Type B pancreatic cell (in vitro differentiated cells): ENCODE measurements around the gene KIF26A. TPM values are rescaled to one million over a fixed set of nuclear protein-coding genes. Genes with fewer than 3 reads are reported as not detected.

ENCODE experiments used
- DNase-seq: peaks from one replicate; pipeline ENCODE4 v3.0.0; 2021; ENCODE audit warnings: mixed read lengths; ENCODE audit not compliant: unreplicated experiment; ENCODE audit errors: extremely low spot score
- H3K27ac Mint-ChIP-seq: 2 replicates; pipeline ENCODE4 v1.8.0; 2021; ENCODE audit warnings: mild to moderate bottlenecking, mixed read lengths
- H3K27me3 Mint-ChIP-seq: 2 replicates; pipeline ENCODE4 v1.8.0; 2021; ENCODE audit warnings: mixed read lengths
- H3K36me3 Mint-ChIP-seq: 2 replicates; pipeline ENCODE4 v1.8.0; 2021; ENCODE audit warnings: mixed read lengths
- H3K4me1 Mint-ChIP-seq: one replicate; pipeline ENCODE4 v1.8.0; 2021; ENCODE audit warnings: mixed read lengths; ENCODE audit not compliant: unreplicated experiment
- H3K4me3 Mint-ChIP-seq: 2 replicates; pipeline ENCODE4 v1.8.0; 2021; ENCODE audit warnings: mild to moderate bottlenecking, mixed read lengths
- H3K9me3 Mint-ChIP-seq: 2 replicates; pipeline ENCODE4 v1.8.0; 2021; ENCODE audit warnings: mixed read lengths
- total RNA-seq: library from RNA; stranded (reverse); gene quantifications from 2 replicates; pipeline ENCODE4 v1.2.1, GENCODE V29; 2021; ENCODE audit warnings: low replicate concordance
- TF ChIP-seq, protein P1 (sequence below): fragments of 200-600 bp; sonication (generic); conservative IDR thresholded peaks from 2 replicates; pipeline ENCODE4 v1.5.0; 2021; ENCODE audit warnings: antibody characterized with exemption, mild to moderate bottlenecking

KIF26A gene
- total RNA-seq, 1 donor from 2014 or later = 23.4 TPM

DNA sequence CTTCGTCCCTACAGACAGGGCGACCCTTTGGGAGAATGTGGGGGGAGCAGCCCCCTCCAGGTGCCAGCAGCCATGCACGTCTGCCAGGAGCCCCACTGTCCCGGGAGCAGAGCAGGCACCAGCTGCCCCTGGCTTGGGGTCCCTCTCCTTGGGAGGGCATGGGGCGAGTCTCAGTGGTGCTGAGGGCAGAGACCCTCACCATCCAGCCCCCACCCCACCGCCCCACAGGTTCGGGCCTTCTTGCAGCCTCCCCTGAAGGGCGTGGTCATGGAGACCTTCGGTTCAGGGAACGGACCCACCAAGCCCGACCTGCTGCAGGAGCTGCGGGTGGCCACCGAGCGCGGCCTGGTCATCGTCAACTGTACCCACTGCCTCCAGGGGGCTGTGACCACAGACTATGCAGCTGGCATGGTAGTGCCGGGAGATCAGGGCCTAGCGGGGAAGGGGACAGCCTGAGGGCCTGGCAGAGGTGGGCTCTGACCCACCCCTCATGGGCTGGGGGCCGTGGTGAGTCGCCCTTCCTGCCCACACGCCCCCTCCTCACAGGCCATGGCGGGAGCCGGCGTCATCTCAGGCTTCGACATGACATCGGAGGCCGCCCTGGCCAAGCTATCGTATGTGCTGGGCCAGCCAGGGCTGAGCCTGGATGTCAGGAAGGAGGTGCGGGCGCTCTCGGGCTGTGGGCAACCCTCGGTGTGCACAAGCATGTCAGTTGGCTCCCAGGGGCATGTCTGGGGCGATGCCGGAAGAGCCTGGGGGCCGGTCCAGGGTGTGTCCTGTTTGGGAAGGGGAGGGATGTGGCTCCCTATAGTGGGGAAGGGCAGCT is 34.1 kb upstream of the KIF26A start:
- no peak for DNase-seq
- TF ChIP-seq, protein P1, sequence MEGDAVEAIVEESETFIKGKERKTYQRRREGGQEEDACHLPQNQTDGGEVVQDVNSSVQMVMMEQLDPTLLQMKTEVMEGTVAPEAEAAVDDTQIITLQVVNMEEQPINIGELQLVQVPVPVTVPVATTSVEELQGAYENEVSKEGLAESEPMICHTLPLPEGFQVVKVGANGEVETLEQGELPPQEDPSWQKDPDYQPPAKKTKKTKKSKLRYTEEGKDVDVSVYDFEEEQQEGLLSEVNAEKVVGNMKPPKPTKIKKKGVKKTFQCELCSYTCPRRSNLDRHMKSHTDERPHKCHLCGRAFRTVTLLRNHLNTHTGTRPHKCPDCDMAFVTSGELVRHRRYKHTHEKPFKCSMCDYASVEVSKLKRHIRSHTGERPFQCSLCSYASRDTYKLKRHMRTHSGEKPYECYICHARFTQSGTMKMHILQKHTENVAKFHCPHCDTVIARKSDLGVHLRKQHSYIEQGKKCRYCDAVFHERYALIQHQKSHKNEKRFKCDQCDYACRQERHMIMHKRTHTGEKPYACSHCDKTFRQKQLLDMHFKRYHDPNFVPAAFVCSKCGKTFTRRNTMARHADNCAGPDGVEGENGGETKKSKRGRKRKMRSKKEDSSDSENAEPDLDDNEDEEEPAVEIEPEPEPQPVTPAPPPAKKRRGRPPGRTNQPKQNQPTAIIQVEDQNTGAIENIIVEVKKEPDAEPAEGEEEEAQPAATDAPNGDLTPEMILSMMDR = no peak
- H3K9me3 Mint-ChIP-seq = no peaks in the 10 kb centered on the region
- no peak overlapping the region for H3K27ac Mint-ChIP-seq
- H3K36me3 Mint-ChIP-seq = no peaks in the 10 kb centered on the region
- H3K4me3 Mint-ChIP-seq = no peak overlapping the region
- H3K4me1 Mint-ChIP-seq = no peaks in the 10 kb centered on the region
- H3K27me3 Mint-ChIP-seq = no peaks in the 10 kb centered on the region

DNA sequence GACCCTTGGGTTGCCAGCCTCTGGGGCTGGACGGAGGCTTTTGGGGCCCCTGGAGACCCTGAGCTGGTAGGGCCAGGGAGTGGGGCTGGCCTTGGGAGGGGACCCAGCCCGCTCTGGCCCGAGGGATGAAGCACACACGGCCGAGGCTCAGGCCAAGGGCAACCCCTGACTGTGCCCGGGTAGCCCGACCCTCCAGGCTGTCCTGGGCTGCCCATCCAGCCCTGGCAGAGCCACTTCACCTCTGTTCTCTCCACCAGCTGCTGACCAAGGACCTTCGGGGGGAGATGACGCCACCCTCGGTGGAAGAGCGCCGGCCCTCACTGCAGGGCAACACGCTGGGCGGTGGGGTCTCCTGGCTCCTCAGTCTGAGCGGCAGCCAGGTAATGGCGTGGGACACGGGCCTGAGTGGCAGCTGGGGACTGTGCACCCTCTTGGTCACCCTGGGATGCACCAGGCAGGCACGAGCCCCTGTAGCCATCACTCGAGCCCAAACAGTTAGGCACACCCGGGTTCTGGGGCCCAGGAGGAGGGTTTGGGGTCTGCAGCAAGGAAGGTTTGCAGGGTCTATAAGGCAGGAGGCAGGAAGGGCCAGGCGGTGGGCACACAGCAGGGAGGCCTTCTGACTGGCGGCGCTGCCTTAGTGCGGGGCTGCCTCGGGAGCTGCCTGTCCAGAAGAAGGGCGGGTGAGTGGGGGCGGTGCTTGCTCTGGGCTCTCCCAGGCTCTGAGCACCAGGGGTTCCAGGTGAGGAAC is 33.1 kb upstream of the KIF26A start:
- Mint-ChIP-seq H3K36me3 (no peaks in the 10 kb centered on the region), H3K27ac (no peak overlapping the region), H3K4me1 (no peaks in the 10 kb centered on the region), H3K27me3 (no peaks in the 10 kb centered on the region), H3K4me3 (no peak overlapping the region), H3K9me3 (no peaks in the 10 kb centered on the region)
- DNase-seq = no peak
- TF ChIP-seq, protein P1 = no peak

DNA sequence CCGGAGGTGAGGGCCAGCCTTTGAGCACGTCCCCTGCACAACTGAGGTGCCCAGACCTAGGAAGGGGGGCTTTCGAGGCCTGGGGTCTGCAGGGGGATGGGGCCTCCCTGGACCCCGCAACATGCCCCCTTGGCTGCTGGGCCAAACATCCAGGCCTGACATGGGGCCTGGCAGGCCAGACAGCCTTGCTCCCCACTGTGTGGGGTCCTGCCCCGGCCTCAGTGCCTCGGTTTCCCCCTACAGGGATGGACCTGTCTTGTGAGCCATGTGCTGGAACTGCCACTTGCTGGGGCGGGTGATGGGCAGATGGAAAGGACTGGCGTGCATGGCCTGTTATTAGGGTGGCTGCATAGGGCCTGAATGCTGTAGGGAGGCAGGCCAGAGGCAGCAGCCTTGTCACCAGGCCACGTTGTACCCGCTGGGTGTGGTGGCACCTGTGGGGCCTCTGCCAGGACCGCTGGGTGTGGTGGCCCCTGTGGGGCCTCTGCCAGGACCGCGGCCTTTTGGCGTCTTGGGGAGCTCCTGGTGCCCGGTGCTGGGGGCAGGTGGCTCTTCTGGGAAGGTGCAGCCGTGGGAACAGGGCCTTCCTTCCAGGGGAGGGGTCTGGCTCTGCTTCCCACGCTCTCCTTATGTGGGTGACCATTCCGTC is 32.4 kb upstream of the KIF26A start:
- Mint-ChIP-seq H3K27ac (no peak overlapping the region), H3K27me3 (no peaks in the 10 kb centered on the region), H3K36me3 (no peaks in the 10 kb centered on the region), H3K4me3 (no peak overlapping the region), H3K4me1 (no peaks in the 10 kb centered on the region), H3K9me3 (no peaks in the 10 kb centered on the region)
- TF ChIP-seq, protein P1 = no peak
- DNase-seq = no peak

DNA sequence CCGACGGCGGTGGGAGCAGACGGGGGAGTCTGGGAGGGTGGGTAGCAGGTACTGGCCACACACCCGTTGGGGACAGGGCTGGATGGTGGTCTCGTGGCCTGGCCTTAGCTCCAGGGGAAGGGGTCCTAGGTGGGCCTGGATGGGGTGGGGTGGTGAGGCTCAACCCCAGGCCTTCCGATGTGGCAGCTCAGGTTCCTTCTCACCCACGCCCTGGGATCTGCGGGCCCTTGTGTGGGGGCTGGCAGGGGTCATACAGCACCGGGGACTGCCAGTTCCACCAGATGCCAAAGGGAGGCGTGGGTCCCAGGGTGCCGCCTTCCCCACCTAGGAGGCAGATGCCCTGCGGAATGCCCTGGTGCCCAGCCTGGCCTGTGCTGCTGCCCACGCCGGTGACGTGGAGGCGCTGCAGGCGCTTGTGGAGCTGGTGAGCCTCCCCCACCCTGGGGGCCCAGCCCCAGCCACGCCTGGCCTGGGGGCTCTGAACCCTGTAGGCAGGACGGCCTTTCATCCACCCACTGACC is 31.9 kb upstream of the KIF26A start:
- H3K4me1 Mint-ChIP-seq = no peaks in the 10 kb centered on the region
- TF ChIP-seq, protein P1 = no peak
- H3K36me3 Mint-ChIP-seq = no peaks in the 10 kb centered on the region
- DNase-seq = no peak
- no peaks in the 10 kb centered on the region for H3K27me3 Mint-ChIP-seq
- H3K27ac Mint-ChIP-seq = no peak overlapping the region
- no peaks in the 10 kb centered on the region for H3K9me3 Mint-ChIP-seq
- no peak overlapping the region for H3K4me3 Mint-ChIP-seq

DNA sequence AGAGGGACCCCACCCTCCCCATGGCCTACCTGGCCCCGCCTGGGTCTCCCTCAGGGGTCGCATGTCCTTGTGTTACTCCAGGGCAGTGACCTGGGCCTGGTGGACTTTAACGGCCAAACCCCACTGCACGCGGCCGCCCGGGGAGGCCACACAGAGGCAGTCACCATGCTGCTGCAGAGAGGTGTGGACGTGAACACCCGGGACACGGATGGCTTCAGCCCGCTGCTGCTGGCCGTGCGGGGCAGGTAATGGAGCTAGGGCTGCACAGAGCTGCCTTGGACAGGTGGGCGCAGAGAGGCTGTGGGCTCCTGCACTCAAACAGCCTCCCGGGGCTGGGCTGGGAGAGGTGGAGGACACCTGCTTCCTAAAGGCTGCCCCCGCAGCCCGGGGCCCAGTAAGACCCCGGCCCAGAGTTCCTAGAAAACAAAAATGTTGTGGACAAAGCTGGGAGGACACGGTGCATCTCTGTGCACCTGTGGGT is 31.2 kb upstream of the KIF26A start:
- H3K27ac Mint-ChIP-seq = no peak overlapping the region
- TF ChIP-seq, protein P1 = no peak
- no peak for DNase-seq
- H3K27me3 Mint-ChIP-seq = no peaks in the 10 kb centered on the region
- no peaks in the 10 kb centered on the region for H3K36me3 Mint-ChIP-seq
- H3K4me3 Mint-ChIP-seq = no peak overlapping the region
- H3K9me3 Mint-ChIP-seq = no peaks in the 10 kb centered on the region
- H3K4me1 Mint-ChIP-seq = no peaks in the 10 kb centered on the region
